ENCODE results near the gene ATP1A1. TPM values are rescaled to one million over a fixed set of nuclear protein-coding genes. Genes with fewer than 3 reads are reported as not detected.
A peak's percentile ranks its signal among the peaks of the same experiment; 100 is the strongest.

Gene ATP1A1
- total RNA-seq, 1 experiment from 2014 or later: 239 TPM

DNA sequence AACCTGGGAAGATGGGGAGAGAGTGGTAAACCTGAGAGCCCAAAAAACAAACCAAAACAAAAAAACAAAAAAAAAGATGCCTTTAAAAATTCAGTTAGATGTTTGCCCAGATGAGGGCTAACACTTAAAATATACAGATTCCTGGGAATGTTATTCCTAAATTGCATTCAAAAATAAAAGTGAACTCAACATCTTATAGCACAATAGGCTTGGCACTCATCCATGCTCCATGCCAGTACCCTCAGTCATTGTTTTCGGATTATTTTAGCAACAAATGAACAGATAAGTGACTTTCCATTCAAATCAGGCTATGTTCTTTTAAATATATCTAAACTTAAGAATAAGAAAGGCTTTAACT, 3.7 kb downstream of the ATP1A1 start:
- Histone ChIP-seq H4K5ac (ENCODE audit: insufficient read length, low read depth, low read length) (no peak overlapping the region), H2AK5ac (ENCODE audit: insufficient read length, low read length) (no peak overlapping the region), H3K4ac (ENCODE audit: low read depth, low read length) (no peak overlapping the region), H2BK5ac (ENCODE audit: insufficient read length, low read length) (no peak overlapping the region), H3K27ac (ENCODE audit: insufficient read length, low read depth, low read length) (no peak overlapping the region), H2BK120ac (ENCODE audit: low read depth, low read length, poor library complexity, severe bottlenecking) (no peak overlapping the region), H2AFZ (ENCODE audit: low read length) (no peak overlapping the region), H3K23ac (ENCODE audit: insufficient read length, low read depth, low read length) (no peak overlapping the region), H2BK20ac (ENCODE audit: low read depth, low read length, poor library complexity, severe bottlenecking) (no peak overlapping the region), H3K79me1 (ENCODE audit: insufficient read depth, low read depth, low read length, poor library complexity, severe bottlenecking) (no peaks in the 10 kb centered on the region), H3K14ac (ENCODE audit: insufficient read depth, low read length) (no peak overlapping the region), H3T11ph (ENCODE audit: low read length) (no peak overlapping the region), H2BK12ac (ENCODE audit: insufficient read length, low read depth, low read length) (no peak overlapping the region), H3K79me2 (ENCODE audit: insufficient read depth, low read length) (peaks cover 59% of the 10 kb centered on the region; the same call in 1 of the 2 replicates), H3K9ac (ENCODE audit: extremely low read depth, insufficient read length, low read length) (no peak overlapping the region), H2BK15ac (ENCODE audit: low read depth, low read length) (no peak overlapping the region), H3K18ac (ENCODE audit: insufficient read length, low read depth, low read length) (no peak overlapping the region), H3K4me2 (ENCODE audit: insufficient read depth, insufficient read length, low read length) (peak overlapping the region; percentile 5), H4K20me1 (ENCODE audit: control insufficient read depth, insufficient read depth, insufficient read length) (no peaks in the 10 kb centered on the region), H3K9me3 (ENCODE audit: control insufficient read depth, low read depth, low read length) (no peaks in the 10 kb centered on the region), H3K23me2 (ENCODE audit: insufficient read length, low read depth, low read length, poor library complexity, severe bottlenecking) (peaks cover 17% of the 10 kb centered on the region), H4K8ac (replicated peaks; ENCODE audit: insufficient read length, low read depth, low read length) (no peak overlapping the region), H3K56ac (ENCODE audit: insufficient read length, low read depth, low read length) (no peak overlapping the region), H4K91ac (ENCODE audit: insufficient read length, low read depth, low read length) (no peak overlapping the region), H3K27me3 (ENCODE audit: insufficient read depth, low read length) (no peaks in the 10 kb centered on the region), H3K4me1 (ENCODE audit: insufficient read depth, low read length) (peaks cover 8% of the 10 kb centered on the region)
- Mint-ChIP-seq H3K9me3 (no peaks in the 10 kb centered on the region), H3K27ac (peak overlapping the region; percentile 82 to 92 (median 84); a peak in 3 of 7 replicates), H3K36me3 (ENCODE audit: insufficient read depth in 1 of 3, low read depth in 3 of 3) (peaks cover 0 to 4% (median 0%) of the 10 kb centered on the region in 3 experiments; a peak in 1 of 7 replicates), H3K27me3 (ENCODE audit: low read depth) (peaks cover 3% of the 10 kb centered on the region), H3K4me1 (peaks cover 73 to 75% of the 10 kb centered on the region in 2 experiments), H3K4me3 (peak overlapping the region in 1 of 2 experiments; percentile 95; a peak in 1 of 5 replicates)
- TF ChIP-seq, protein P1, sequence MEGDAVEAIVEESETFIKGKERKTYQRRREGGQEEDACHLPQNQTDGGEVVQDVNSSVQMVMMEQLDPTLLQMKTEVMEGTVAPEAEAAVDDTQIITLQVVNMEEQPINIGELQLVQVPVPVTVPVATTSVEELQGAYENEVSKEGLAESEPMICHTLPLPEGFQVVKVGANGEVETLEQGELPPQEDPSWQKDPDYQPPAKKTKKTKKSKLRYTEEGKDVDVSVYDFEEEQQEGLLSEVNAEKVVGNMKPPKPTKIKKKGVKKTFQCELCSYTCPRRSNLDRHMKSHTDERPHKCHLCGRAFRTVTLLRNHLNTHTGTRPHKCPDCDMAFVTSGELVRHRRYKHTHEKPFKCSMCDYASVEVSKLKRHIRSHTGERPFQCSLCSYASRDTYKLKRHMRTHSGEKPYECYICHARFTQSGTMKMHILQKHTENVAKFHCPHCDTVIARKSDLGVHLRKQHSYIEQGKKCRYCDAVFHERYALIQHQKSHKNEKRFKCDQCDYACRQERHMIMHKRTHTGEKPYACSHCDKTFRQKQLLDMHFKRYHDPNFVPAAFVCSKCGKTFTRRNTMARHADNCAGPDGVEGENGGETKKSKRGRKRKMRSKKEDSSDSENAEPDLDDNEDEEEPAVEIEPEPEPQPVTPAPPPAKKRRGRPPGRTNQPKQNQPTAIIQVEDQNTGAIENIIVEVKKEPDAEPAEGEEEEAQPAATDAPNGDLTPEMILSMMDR (conservative IDR thresholded peaks at IDR 0.05): no peak
- DNase-seq: no peak
- no CpG with 5 or more reads among the region's 1 CpG for WGBS (ENCODE audit: extremely low coverage, insufficient read length, low lambda C conversion rate)

Measured in H9 (cell line).